ENCODE results near the gene ATP10A. TPM values are rescaled to one million over a fixed set of nuclear protein-coding genes. Genes with fewer than 3 reads are reported as not detected.

The ATP10A gene
- total and polyA plus RNA-seq, 7 donors: 0.08 to 0.60 (median 0.36) TPM

- no peak for DNase-seq
- WGBS, 3 donors: 2 to 5% (median 2%) methylated on average over 6 of the region's 6 CpGs
- peaks cover 54% of the 10 kb centered on the region for H3K4me1 ChIP-seq
- no peak for TF ChIP-seq CTCF (IDR thresholded peaks at IDR 0.05)
- H3K27ac ChIP-seq: peak overlapping the region; percentile 91
- no peaks in the 10 kb centered on the region for H3K9me3 ChIP-seq
- H3K4me3 ChIP-seq: peak overlapping the region; percentile 43
- no peaks in the 10 kb centered on the region for H3K36me3 ChIP-seq (ENCODE audit: insufficient read depth in 1 of 2, low read depth in 1 of 2)
- no peaks in the 10 kb centered on the region for H3K27me3 ChIP-seq (ENCODE audit: insufficient read depth in 3 of 3, low read length in 2 of 3)
- no peak for ATAC-seq
- intact Hi-C loops (cut with DNase I): no loop called here
These were observed 192.5 kb downstream of the ATP10A start for GRCh38 chr15:25670621-25671020.

- 1 to 3% (median 2%) methylated on average over 15 of the region's 15 CpGs for WGBS, 3 donors
- peak overlapping the region; percentile 91 for H3K27ac ChIP-seq
- peaks cover 48% of the 10 kb centered on the region for H3K4me1 ChIP-seq
- TF ChIP-seq CTCF (IDR thresholded peaks at IDR 0.05): no peak
- no peaks in the 10 kb centered on the region for H3K9me3 ChIP-seq
- no peaks in the 10 kb centered on the region for H3K36me3 ChIP-seq (ENCODE audit: insufficient read depth in 1 of 2, low read depth in 1 of 2)
- peak overlapping the region; percentile 43 for H3K4me3 ChIP-seq
- ATAC-seq (peak; percentile 81 to 89 (median 86)), DNase-seq (peak; percentile 76 to 91)
- intact Hi-C loops (cut with DNase I): no loop called here
- no peaks in the 10 kb centered on the region for H3K27me3 ChIP-seq (ENCODE audit: insufficient read depth in 3 of 3, low read length in 2 of 3)
These were observed 193.0 kb downstream of the ATP10A start for GRCh38 chr15:25670025-25670554.

GRCh38 chr15:25668901-25669300, 194.2 kb downstream of the ATP10A start:
- TF ChIP-seq CTCF (IDR thresholded peaks at IDR 0.05): no peak
- intact Hi-C loops (cut with DNase I): loop anchor here in 1 of 2 donors (5.0 kb wide), 1 partner anchor 102 kb away; no protein-coding TSS in a partner anchor
- no peaks in the 10 kb centered on the region for H3K27me3 ChIP-seq (ENCODE audit: insufficient read depth in 3 of 3, low read length in 2 of 3)
- no peak for ATAC-seq
- H3K4me1 ChIP-seq: peaks cover 36% of the 10 kb centered on the region
- no peak for DNase-seq
- no peak overlapping the region for H3K27ac ChIP-seq
- no peaks in the 10 kb centered on the region for H3K9me3 ChIP-seq
- WGBS, 3 donors: 69 to 88% (median 77%) methylated on average over 4 of the region's 4 CpGs
- H3K36me3 ChIP-seq (ENCODE audit: insufficient read depth in 1 of 2, low read depth in 1 of 2): no peaks in the 10 kb centered on the region
- no peak overlapping the region for H3K4me3 ChIP-seq

GRCh38 chr15:25668236-25668795, 194.8 kb downstream of the ATP10A start:
- H3K36me3 ChIP-seq (ENCODE audit: insufficient read depth in 1 of 2, low read depth in 1 of 2): no peaks in the 10 kb centered on the region
- H3K4me1 ChIP-seq: peaks cover 31% of the 10 kb centered on the region
- no peak for TF ChIP-seq CTCF (IDR thresholded peaks at IDR 0.05)
- ATAC-seq: no peak
- intact Hi-C loops (cut with DNase I): loop anchor here in 1 of 2 donors (5.0 kb wide), 1 partner anchor 101 kb away; no protein-coding TSS in a partner anchor
- 84 to 90% (median 87%) methylated on average over 11 of the region's 11 CpGs for WGBS, 3 donors
- DNase-seq: no peak
- no peak overlapping the region for H3K4me3 ChIP-seq
- no peak overlapping the region for H3K27ac ChIP-seq
- no peaks in the 10 kb centered on the region for H3K9me3 ChIP-seq
- no peaks in the 10 kb centered on the region for H3K27me3 ChIP-seq (ENCODE audit: insufficient read depth in 3 of 3, low read length in 2 of 3)
